ENCODE results near the gene LAMB2. TPM values are rescaled to one million over a fixed set of nuclear protein-coding genes. Genes with fewer than 3 reads are reported as not detected.

Gene LAMB2
- total and polyA plus RNA-seq, 2 donors (not counting 1 experiment from before 2014, with no cell fraction given) = 0.67 to 0.74 TPM

GRCh38 chr3:49122022-49122421, 10.8 kb downstream of the LAMB2 start:
- CTCF ChIA-PET = interaction anchor here (0.7 to 1.8 kb wide), 5 partner anchors 20 to 63 kb away, joined by 4 to 14 read pairs (median 6); partner anchors contain the start of genes CCDC71 and QRICH1
- intact Hi-C loops (cut with micrococcal nuclease) = loop anchor here (5.0 kb wide), 1 partner anchor 550 kb away; the partner anchor contains the start of gene APEH

More at GRCh38 chr3:49122022-49122421, 10.8 kb downstream of the LAMB2 start:
- H3K9me3 ChIP-seq (ENCODE audit: control extremely low read depth in 1 of 3, control insufficient read depth in 2 of 3, insufficient read depth in 1 of 3, low read length in 2 of 3) = peaks cover 0 to 5% (median 0%) of the 10 kb centered on the region in 3 donors
- peaks cover 0 to 21% of the 10 kb centered on the region in 2 experiments for H3K36me3 ChIP-seq (replicated peaks in 1 of 2; ENCODE audit: control extremely low read depth in 1 of 2, control insufficient read depth in 1 of 2, extremely low read depth in 1 of 2, insufficient read depth in 2 of 2, low read length in 1 of 2)
- no peak overlapping the region for H3K4me3 ChIP-seq (ENCODE audit: control extremely low read depth in 1 of 5, extremely low read depth in 1 of 5, insufficient read depth in 1 of 5, low read depth in 2 of 5, low read length in 4 of 5)
- H3K4me1 ChIP-seq (ENCODE audit: control insufficient read depth in 2 of 2, insufficient read depth in 2 of 2, low read length in 2 of 2) = peaks cover 12 to 21% of the 10 kb centered on the region in 2 donors
- H4K20me1 ChIP-seq (ENCODE audit: control insufficient read depth, insufficient read depth, low read length, poor library complexity, severe bottlenecking) = peaks cover 2% of the 10 kb centered on the region
- peak overlapping the region; percentile 89 for H3K27ac Mint-ChIP-seq
- peaks cover 15% of the 10 kb centered on the region for H3K4me1 Mint-ChIP-seq
- WGBS (ENCODE audit: insufficient coverage) = 98% methylated on average over 11 of the region's 12 CpGs
- H3K27ac ChIP-seq (ENCODE audit: low read length in 2 of 2) = no peak overlapping the region
- no peaks in the 10 kb centered on the region for H3K27me3 ChIP-seq (replicated peaks in 1 of 4; ENCODE audit: control extremely low read depth in 1 of 4, control insufficient read depth in 3 of 4, insufficient read depth in 4 of 4, low read length in 3 of 4)
- TF ChIP-seq EZH2 (IDR thresholded peaks at IDR 0.05; ENCODE audit: borderline replicate concordance, insufficient read depth, low read depth, low read length, poor library complexity, severe bottlenecking) (no peak), CTCF (IDR thresholded peaks at IDR 0.05) (no peak)
- H3K4me3 Mint-ChIP-seq = peak overlapping the region; percentile 88
- no peak overlapping the region for H3K4me2 ChIP-seq (replicated peaks; ENCODE audit: low read depth, low read length, poor library complexity, severe bottlenecking)
- ATAC-seq (ENCODE audit: low read depth) (no peak), DNase-seq (no peak)
- POLR2A ChIA-PET = interaction anchor here (0.5 to 2.6 kb wide), 3 partner anchors 28 to 330 kb away, joined by 3 to 32 read pairs (median 6); partner anchors contain the start of gene QRICH1
- no peak overlapping the region for H2AFZ ChIP-seq (ENCODE audit: insufficient read depth, low read depth, low read length, poor library complexity, severe bottlenecking)
- H3K79me2 ChIP-seq (ENCODE audit: control insufficient read depth, insufficient read depth, low read length) = peaks cover 19% of the 10 kb centered on the region
- no peaks in the 10 kb centered on the region for H3K27me3 Mint-ChIP-seq
- H3K9ac ChIP-seq (ENCODE audit: low read length) = no peak overlapping the region
- H3K9me3 Mint-ChIP-seq (ENCODE audit: insufficient read depth) = no peaks in the 10 kb centered on the region

Data from B cell (primary cell).